Peyer's patch (tissue), 4 donors: ENCODE data around the gene GNG4.

ENCODE experiments used
- CTCF ChIP-seq, 6 experiments: fragments of 450-650 bp in 4 of 6; fragments of 200-600 bp in 2 of 6; sonication (generic) in 1 of 6; IDR thresholded peaks; one replicate each; pipeline ENCODE4 v1.5.1; 2017 to 2019; ENCODE audit warnings: antibody characterized with exemption in 6 of 6, mild to moderate bottlenecking in 3 of 6, moderate library complexity in 1 of 6
- POLR2A ChIP-seq, 2 donors: fragments of 450-650 bp; IDR thresholded peaks; one replicate each; pipeline ENCODE4 v1.5.1; 2017; ENCODE audit warnings: antibody characterized with exemption in 2 of 2, mild to moderate bottlenecking in 2 of 2, moderate library complexity in 2 of 2

GRCh38 chr1:235639226-235640205 is 10.1 kb downstream of the GNG4 start:
- TF ChIP-seq CTCF (IDR thresholded peaks at IDR 0.05) (no peak), POLR2A (IDR thresholded peaks at IDR 0.05) (no peak)
